ENCODE results near the gene ETV5. TPM values are rescaled to one million over a fixed set of nuclear protein-coding genes. Genes with fewer than 3 reads are reported as not detected.

The ETV5 gene
- total RNA-seq, 1 experiment from 2014 or later, result 92.9 TPM

DNA sequence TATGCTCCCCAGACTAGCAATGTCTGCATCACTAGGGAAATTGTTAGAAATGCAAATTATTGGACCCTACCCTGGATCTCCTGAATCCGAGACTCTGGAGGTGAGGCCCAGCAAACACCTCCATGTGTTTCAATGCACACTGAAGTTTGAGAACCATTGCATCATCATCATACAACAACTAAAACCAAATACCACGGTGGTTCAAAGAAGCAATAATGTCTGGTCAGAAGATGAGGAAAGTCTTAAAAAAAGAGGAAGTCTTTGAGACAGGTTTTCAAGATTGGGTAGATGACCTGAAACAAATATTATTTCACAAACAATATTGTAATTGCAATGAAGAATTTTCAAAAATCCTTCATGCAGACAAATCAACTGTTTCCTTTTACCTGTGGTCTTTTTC is 110.8 kb downstream of the ETV5 start:
- BruUV-seq (replicated peaks), result no TSS peak
- no peaks in the 10 kb centered on the region for H3K4me1 ChIP-seq (ENCODE audit: insufficient read depth, low read length, poor library complexity, severe bottlenecking)
- intact Hi-C loops (cut with micrococcal nuclease; ENCODE audit: unreplicated experiment), result no loop called here
- H3K4me3 ChIP-seq (ENCODE audit: low read depth, low read length, poor library complexity, severe bottlenecking), result no peak overlapping the region
- no peaks in the 10 kb centered on the region for H3K36me3 ChIP-seq (ENCODE audit: insufficient read depth, low read length, poor library complexity, severe bottlenecking)
- H3K27ac ChIP-seq (ENCODE audit: low read depth, low read length, poor library complexity, severe bottlenecking), result no peak overlapping the region
- TF ChIP-seq CTCF (conservative IDR thresholded peaks at IDR 0.05; ENCODE audit: low read depth, low read length) (no peak), EZH2 (IDR thresholded peaks at IDR 0.05; ENCODE audit: borderline replicate concordance, low read depth, low read length, poor library complexity, severe bottlenecking) (no peak)
- CTCF ChIA-PET, result no interaction called here
- no peak for DNase-seq (ENCODE audit: low spot score)
- POLR2A ChIA-PET (ENCODE audit: low non-redundant PET), result no interaction called here
- H3K9me3 ChIP-seq (ENCODE audit: low read depth, low read length, poor library complexity, severe bottlenecking), result no peaks in the 10 kb centered on the region
- H3K27me3 ChIP-seq (replicated peaks; ENCODE audit: insufficient read depth, low read depth, low read length, poor library complexity), result no peaks in the 10 kb centered on the region

DNA sequence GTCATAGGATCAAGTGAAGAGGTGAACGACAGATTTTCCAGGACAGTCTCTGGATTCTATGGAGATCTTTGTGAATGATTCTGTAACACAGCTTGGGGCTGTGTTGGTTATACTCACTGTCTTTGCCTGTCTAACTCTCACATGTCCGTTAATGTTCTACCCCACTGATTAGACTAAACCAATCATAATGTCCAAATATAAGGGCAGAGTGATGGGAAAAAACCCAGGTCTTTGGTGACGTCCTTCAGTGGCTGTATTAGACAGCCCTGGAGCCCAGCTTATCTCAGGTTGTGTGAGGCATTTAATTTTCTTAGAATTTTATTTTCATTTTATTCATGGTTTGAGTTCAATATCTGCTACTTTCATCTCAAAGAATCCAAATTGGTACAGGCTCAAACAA is 111.8 kb downstream of the ETV5 start:
- no TSS peak for BruUV-seq (replicated peaks)
- no peaks in the 10 kb centered on the region for H3K36me3 ChIP-seq (ENCODE audit: insufficient read depth, low read length, poor library complexity, severe bottlenecking)
- intact Hi-C loops (cut with micrococcal nuclease; ENCODE audit: unreplicated experiment), result no loop called here
- ChIA-PET CTCF (no interaction called here), POLR2A (ENCODE audit: low non-redundant PET) (no interaction called here)
- H3K9me3 ChIP-seq (ENCODE audit: low read depth, low read length, poor library complexity, severe bottlenecking), result no peaks in the 10 kb centered on the region
- H3K27ac ChIP-seq (ENCODE audit: low read depth, low read length, poor library complexity, severe bottlenecking), result no peak overlapping the region
- H3K4me3 ChIP-seq (ENCODE audit: low read depth, low read length, poor library complexity, severe bottlenecking), result no peak overlapping the region
- TF ChIP-seq CTCF (conservative IDR thresholded peaks at IDR 0.05; ENCODE audit: low read depth, low read length) (no peak), EZH2 (IDR thresholded peaks at IDR 0.05; ENCODE audit: borderline replicate concordance, low read depth, low read length, poor library complexity, severe bottlenecking) (no peak)
- no peaks in the 10 kb centered on the region for H3K4me1 ChIP-seq (ENCODE audit: insufficient read depth, low read length, poor library complexity, severe bottlenecking)
- no peaks in the 10 kb centered on the region for H3K27me3 ChIP-seq (replicated peaks; ENCODE audit: insufficient read depth, low read depth, low read length, poor library complexity)
- no peak for DNase-seq (ENCODE audit: low spot score)

Other genes with a start within 250 kb of the ETV5 start
- gene TRA2B, start 171.1 kb downstream of the ETV5 start, total RNA-seq (2021), result 328 and 339 TPM in 2 replicates

All from A673 (cell line).